Measurements from ENCODE around the gene DDX31. TPM values are rescaled to one million over a fixed set of nuclear protein-coding genes. Genes with fewer than 3 reads are reported as not detected.

The DDX31 gene
- 24.4 to 27.0 TPM (median 24.9 TPM) in 5 replicates for total RNA-seq (2022; extraction: Qiagen RNA extraction)

GRCh38 chr9:132669698-132670456, at the start of gene DDX31:
DDX31 (minus strand) TSS chr9:132669983; CDS start chr9:132669934, 49 bp downstream.

GRCh38 chr9:132670457-132671391, 941 bp upstream of the DDX31 start, which contains the start of gene GTF3C4:
GTF3C4 (plus strand) TSS chr9:132670464; CDS start chr9:132670599, 135 bp downstream.

GRCh38 chr9:132582276-132582785, 87.5 kb downstream of the DDX31 start, which contains the start of gene BARHL1:
BARHL1 (plus strand) TSS chr9:132582606; CDS start chr9:132582798, 192 bp downstream.

Other genes with a start within 250 kb of the DDX31 start
- gene BARHL1, start 87.4 kb downstream of the DDX31 start, total RNA-seq (2022; extraction: Qiagen RNA extraction) = not detected in 5 replicates
- gene GTF3C4, start 481 bp upstream of the DDX31 start, total RNA-seq (2022; extraction: Qiagen RNA extraction) = 16.7 to 20.9 TPM (median 18.3 TPM) in 5 replicates
- gene AK8, start 208.3 kb upstream of the DDX31 start, total RNA-seq (2022; extraction: Qiagen RNA extraction) = 0.83 to 1.3 TPM (median 1.2 TPM) in 5 replicates
- gene SPACA9, start 208.9 kb upstream of the DDX31 start, total RNA-seq (2022; extraction: Qiagen RNA extraction) = 3.8 to 6.1 TPM (median 5.2 TPM) in 5 replicates

Data from A549 treated with Hydrocortisone at 1 μM for 4 hours (cell line).